Measurements from ENCODE around the gene FKBP11. TPM values are rescaled to one million over a fixed set of nuclear protein-coding genes. Genes with fewer than 3 reads are reported as not detected.

Gene FKBP11
- total and polyA plus RNA-seq, 2 of the 8 experiments (the other 6 are each of a cell fraction or from before 2014, with no cell fraction given): 45.7 to 65.1 TPM

DNA sequence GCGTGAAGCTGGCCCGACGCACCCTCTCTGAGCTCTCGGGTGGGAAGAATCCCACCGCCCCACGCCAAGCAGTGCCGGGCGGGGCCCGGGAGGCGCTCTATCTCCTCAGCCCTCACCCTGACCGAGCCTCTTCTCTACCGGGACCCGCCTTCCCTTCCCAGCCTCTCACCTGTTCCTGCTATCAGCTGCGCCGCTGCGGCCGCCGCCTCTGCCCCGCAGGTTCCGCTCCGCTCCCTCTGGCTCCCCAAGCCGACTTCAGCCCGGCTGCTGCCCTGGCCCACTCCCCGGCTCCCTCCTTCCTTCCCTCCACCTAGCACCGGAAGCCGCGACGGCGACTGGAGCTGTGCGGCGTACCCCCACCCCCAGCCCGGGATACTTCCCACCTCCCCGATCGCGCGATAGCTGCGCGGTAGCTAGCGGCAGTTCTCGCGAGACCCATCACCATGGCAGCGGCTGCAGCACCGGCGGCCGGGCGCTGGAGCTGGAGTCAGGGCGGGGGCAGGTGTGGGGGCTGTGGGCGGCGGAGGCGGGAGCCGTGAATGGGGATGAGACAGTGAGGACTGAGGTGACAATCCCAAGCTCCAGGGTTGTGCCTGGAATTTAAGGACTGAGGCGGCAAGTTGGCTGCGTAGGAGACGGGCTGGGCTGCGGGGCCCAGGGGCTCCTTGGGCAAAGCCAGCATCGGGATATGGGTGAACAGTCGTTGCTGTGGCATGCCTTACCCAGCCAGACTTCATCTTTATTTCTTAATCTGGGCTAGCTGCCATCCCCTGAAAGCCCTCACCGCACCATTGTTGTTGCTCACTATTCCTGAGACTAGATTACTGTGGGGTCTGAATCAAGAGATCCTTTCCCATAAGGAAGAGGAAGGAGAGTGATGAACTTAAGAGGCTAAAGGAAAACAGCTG, 32.1 kb upstream of the FKBP11 start, which contains the start of gene ARF3 (continued):
- TF ChIP-seq TBP (IDR thresholded peaks at IDR 0.05; ENCODE audit: low read depth, low read length) (peak; percentile 60), TEAD4 (IDR thresholded peaks at IDR 0.05; ENCODE audit: low read depth, low read length) (no peak), SP2 (IDR thresholded peaks at IDR 0.05; ENCODE audit: low read length) (no peak), RFX5 (IDR thresholded peaks at IDR 0.05; ENCODE audit: borderline replicate concordance, low read depth, low read length) (no peak), BRCA1 (IDR thresholded peaks at IDR 0.05; ENCODE audit: low read depth, low read length) (peak; percentile 99), CTBP2 (IDR thresholded peaks at IDR 0.05; ENCODE audit: borderline replicate concordance, insufficient read depth, insufficient read length, low read length) (peak; percentile 65), YY1 (IDR thresholded peaks at IDR 0.05; ENCODE audit: low read depth, low read length) (0 out of 2 replicates have a peak, but pooled peaks have one; percentile 14), KDM5A (IDR thresholded peaks at IDR 0.05; ENCODE audit: low read length) (0 out of 2 replicates have a peak, but pooled peaks have one; percentile 8), CHD2 (IDR thresholded peaks at IDR 0.05; ENCODE audit: low read length) (peak; percentile 100), EGR1 (IDR thresholded peaks at IDR 0.05; ENCODE audit: borderline replicate concordance, low read depth, low read length) (peak; percentile 80), BACH1 (IDR thresholded peaks at IDR 0.05; ENCODE audit: low read length) (no peak; the same call in 1 of the 2 replicates), ASH2L (IDR thresholded peaks at IDR 0.05; ENCODE audit: low read length) (peak; percentile 4), EP300 (IDR thresholded peaks at IDR 0.05; ENCODE audit: borderline replicate concordance in 1 of 2, low read depth in 2 of 2, low read length in 2 of 2) (peak in 1 of 2 experiments; percentile 58; a peak in 1 of 3 replicates), CREB1 (IDR thresholded peaks at IDR 0.05) (peak; percentile 49; the same call in 1 of the 2 replicates), SP1 (IDR thresholded peaks at IDR 0.05; ENCODE audit: low read depth, low read length) (peak; percentile 16; the same call in 1 of the 2 replicates), TAF7 (optimal IDR thresholded peaks at IDR 0.05; ENCODE audit: borderline replicate concordance, low read depth, low read length) (peak; percentile 68), RAD21 (IDR thresholded peaks at IDR 0.05 in 1 of 2, conservative IDR thresholded peaks at IDR 0.05 in 1 of 2; ENCODE audit: low read depth in 2 of 2, low read length in 2 of 2) (no peak), POLR2A (IDR thresholded peaks at IDR 0.05; ENCODE audit: control extremely low read depth in 1 of 2, low read depth in 2 of 2, low read length in 2 of 2) (peak; percentile 56 to 60; a peak in 2 of 3 replicates), SIX5 (IDR thresholded peaks at IDR 0.05; ENCODE audit: low read depth, low read length) (0 out of 2 replicates have a peak, but pooled peaks have one; percentile 5), TAF1 (IDR thresholded peaks at IDR 0.05; ENCODE audit: low read depth, low read length) (peak; percentile 85), GTF2F1 (IDR thresholded peaks at IDR 0.05; ENCODE audit: borderline replicate concordance, low read depth, low read length) (no peak), NANOG (IDR thresholded peaks at IDR 0.05; ENCODE audit: insufficient read depth, low read depth, low read length, poor library complexity, severe bottlenecking) (no peak), RBBP5 (IDR thresholded peaks at IDR 0.05; ENCODE audit: borderline replicate concordance, low read depth, low read length) (peak; percentile 69)
- TF ChIP-seq, protein P1, sequence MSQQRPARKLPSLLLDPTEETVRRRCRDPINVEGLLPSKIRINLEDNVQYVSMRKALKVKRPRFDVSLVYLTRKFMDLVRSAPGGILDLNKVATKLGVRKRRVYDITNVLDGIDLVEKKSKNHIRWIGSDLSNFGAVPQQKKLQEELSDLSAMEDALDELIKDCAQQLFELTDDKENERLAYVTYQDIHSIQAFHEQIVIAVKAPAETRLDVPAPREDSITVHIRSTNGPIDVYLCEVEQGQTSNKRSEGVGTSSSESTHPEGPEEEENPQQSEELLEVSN (IDR thresholded peaks at IDR 0.05): 0 out of 2 replicates have a peak, but pooled peaks have one; percentile 13

All from H1 (cell line).